HEK293 (cell line): ENCODE data around the gene EGFLAM.

ENCODE experiments used
- CTCF ChIP-seq: fragments of 450-650 bp; formaldehyde crosslinking; IDR thresholded peaks from 2 replicates; pipeline ENCODE4 v1.5.1; 2016; ENCODE audit warnings: missing biosample characterization, missing genetic modification characterization
- HOXC10 ChIP-seq: sonication (generic); formaldehyde crosslinking; IDR thresholded peaks from 2 replicates; pipeline ENCODE4 v1.8.1; 2023; ENCODE audit warnings: mild to moderate bottlenecking, missing genetic modification reagents
- REST ChIP-seq: fragments of 450-650 bp; formaldehyde crosslinking; IDR thresholded peaks from 2 replicates; pipeline ENCODE4 v1.5.1; 2016; ENCODE audit warnings: missing biosample characterization, missing genetic modification characterization
- ZNF10 ChIP-seq: fragments of 450-650 bp; formaldehyde crosslinking; IDR thresholded peaks from 2 replicates; pipeline ENCODE4 v1.5.1; 2017; ENCODE audit warnings: missing biosample characterization, missing genetic modification characterization
- ZNF16 ChIP-seq: fragments of 450-650 bp; formaldehyde crosslinking; IDR thresholded peaks from 2 replicates; pipeline ENCODE4 v1.5.1; 2016; ENCODE audit warnings: low read depth, missing biosample characterization, missing genetic modification characterization
- ZNF433 ChIP-seq: fragments of 450-650 bp; formaldehyde crosslinking; IDR thresholded peaks from 2 replicates; pipeline ENCODE4 v1.5.1; 2016; ENCODE audit warnings: missing biosample characterization, missing genetic modification characterization, low read depth

- TF ChIP-seq CTCF (tag by site-specific recombination) = no peak
- no peak for TF ChIP-seq ZNF433
- TF ChIP-seq REST (tag by site-specific recombination) = no peak
- TF ChIP-seq ZNF16 (tag by site-specific recombination) = no peak
- no peak for TF ChIP-seq HOXC10 (CRISPR knock-in tag)
- TF ChIP-seq ZNF10 (tag by site-specific recombination) = no peak
Measured at GRCh38 chr5:38450627-38451026, 192.3 kb downstream of the EGFLAM start.
